Measurements from ENCODE around the gene POLR2M.

GRCh38 chr15:57704441-57704840, 2.1 kb upstream of the POLR2M start:
- no peak for TF ChIP-seq POLR2A (IDR thresholded peaks at IDR 0.05)
- no peak for TF ChIP-seq CTCF (IDR thresholded peaks at IDR 0.05)
